DMS53 (cell line): Measurements from ENCODE around the gene TBRG4.

ENCODE experiments used
- DNase-seq: peaks from one replicate; lab custom pipeline; 2025; lab: John Stamatoyannopoulos, UW

TBRG4 gene

GRCh38 chr7:45143616-45144015 lies 32.1 kb upstream of the TBRG4 start:
- DNase-seq: no peak

DNA sequence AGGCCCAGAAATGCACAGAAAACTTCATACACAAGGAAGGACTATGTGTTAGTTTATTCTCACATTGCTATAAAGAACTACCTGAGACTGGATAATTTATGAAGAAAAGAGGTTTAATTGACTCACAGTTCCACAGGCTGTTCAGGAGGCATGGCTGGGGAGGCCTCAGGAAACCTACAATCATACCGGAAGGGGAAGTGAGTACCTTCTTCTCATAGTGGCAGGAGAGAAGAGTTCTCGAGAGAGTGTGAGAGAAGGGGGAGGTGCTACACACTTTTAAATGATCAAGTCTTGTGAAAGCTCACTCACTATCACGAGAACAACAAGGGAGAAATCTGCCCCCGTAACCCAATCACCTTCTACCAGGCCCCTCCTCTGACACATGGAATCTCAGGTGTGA lies 29.3 kb upstream of the TBRG4 start:
- no peak for DNase-seq

GRCh38 chr7:45138433-45139267 lies 27.2 kb upstream of the TBRG4 start:
- DNase-seq: no peak

DNA sequence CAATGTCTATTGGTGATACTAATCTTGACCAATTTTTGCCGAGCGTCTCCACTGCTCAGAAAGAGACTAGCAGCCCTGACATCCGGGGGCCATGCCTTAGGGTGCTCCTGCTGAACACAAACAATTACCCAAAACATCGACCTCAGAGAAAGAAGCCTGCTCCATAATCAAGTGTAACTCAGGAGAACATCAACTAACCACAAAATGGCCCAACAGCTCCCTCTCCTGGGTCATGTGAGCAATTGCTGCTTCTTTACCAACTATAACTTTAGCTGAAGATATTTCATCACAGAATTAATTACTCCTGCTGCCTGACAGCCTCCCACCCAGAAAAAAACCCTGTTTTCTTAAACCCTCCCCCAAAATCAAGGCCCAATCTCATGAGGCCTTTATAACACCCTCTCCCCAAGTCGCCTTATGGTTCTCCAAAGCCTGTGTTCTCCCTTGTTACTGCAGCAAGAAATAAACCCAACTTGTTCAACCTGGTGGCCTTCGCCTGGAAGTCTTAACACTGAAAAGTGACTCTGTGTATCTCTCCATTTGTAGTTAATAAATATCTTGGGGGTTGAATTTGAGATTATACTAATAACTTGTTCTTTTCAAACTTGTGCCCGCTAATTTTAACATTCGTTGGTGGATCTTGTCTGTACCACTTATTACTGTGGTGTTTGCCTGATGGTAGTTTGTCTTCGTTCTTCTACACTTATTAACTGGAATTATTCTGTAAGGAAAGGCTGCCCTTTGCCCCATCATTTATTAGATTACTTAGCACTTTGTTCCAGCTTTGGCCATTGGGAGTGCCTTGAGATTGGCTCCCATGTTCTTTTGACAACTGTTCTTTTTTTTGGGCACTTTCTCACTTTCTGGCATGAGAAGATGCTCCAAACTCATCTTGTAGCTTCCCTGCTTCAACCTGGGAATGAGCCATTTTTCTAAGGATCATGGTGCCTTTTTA lies 24.9 kb upstream of the TBRG4 start:
- peak; percentile 78 for DNase-seq

DNA sequence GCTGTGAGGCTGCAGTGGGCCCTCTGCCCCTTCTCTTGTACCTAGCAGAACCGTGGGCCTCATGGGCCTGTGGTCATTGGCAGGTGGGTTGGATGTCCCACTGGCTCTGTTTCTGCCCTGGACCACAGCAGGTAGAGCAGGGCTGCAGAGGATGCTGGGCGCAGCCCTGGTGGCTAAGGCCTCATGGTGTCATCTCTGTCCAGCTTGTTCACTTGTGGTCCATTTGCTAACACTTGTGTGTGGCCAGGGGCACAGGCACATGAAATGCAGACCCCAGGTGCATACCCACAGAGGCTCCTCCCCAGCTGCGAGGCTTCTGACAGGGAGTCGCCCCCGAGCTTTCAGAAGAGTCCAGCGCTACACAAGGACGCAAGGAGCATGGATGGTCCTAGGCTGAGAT lies 22.4 kb upstream of the TBRG4 start:
- DNase-seq: no peak

DNA sequence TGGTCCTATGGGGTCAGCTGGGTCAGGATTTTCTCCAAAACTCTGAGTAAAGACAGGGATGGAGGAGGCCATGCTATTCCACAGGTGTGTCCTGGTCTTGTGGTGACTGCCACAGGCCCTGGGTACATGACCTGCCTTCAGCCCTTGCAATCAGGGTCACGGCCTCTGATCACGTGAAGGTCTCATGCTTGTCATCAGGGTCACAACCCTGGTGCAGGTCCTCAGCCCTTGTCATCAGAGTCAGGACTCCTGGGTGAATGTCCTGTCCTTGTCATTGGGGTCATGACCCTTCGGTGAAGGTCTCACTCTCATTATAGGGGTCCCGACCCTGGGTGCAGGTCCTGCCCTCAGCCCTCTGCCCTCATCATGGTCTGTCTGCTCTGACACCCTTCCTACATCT lies 21.9 kb upstream of the TBRG4 start:
- DNase-seq: no peak

DNA sequence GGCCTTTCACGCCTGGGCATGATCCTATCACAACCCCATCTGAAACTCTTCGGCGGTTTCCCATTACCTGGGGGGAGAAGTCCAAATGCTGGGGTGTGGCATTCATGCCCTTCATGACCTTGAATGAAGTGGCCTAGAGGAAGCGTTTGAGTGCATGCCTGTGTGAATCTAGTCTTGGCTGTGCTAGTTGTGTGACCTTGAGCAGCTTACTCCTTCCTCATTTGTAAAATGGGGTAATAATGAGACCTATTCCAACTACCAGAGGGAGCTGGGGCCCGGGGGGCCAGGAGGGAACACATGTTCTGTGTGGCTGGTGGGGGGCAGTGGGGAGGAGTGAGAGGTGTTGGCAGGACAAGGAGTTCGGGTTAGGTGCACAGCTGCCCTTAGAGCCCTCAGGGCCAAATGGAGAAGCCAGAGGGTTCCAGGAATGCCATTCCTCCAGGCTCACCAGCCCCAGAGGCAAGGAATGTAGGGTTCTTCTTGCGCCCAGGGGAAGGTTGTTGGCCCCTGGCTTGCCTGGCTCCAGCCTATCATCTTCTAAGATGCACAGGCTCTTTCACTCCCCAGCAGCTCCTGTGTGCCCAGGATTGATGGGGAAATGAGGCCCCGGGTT lies 21.3 kb upstream of the TBRG4 start:
- DNase-seq: no peak

- DNase-seq: no peak
These were observed 20.4 kb upstream of the TBRG4 start for GRCh38 chr7:45131891-45132290.

DNA sequence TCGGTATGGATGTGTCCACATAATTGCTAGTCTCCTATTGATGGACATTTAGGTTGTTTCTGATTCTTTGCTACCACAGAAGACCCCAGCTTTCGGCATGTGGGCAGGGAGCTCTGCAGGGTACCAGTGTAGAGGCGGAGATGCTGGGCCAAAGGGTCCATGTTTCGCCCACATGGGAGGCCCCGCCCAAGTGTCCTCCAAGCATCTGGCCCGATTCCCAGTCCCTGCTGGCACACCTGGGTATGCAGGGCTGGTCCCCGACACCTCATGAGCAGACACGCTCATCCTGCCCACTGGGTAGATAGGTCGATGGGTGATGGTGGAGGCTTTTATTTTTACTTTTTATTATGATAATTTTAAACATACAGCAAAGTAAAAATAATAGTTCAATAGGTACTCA lies 19.4 kb upstream of the TBRG4 start:
- no peak for DNase-seq

DNA sequence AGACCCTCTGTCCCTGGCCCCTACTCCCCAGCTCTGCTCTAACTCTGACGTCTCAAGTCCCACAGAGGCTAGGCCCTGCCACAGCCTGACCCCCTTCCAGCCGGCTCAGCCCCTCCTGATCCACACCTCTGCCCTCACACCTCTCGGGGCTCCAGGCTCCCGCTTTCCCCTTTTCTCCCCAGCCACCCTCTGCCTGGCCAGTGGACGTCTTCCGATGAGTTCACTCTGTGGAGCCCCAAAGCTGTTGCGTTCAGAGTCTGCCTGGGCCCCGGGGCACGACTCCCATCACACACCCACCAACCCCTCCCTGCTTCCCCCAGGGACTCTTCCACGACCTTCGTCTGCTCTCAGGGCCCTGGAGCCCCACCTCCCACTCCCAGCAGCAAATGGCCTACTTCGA lies 18.4 kb upstream of the TBRG4 start:
- no peak for DNase-seq

- no peak for DNase-seq
These were observed 17.8 kb upstream of the TBRG4 start for GRCh38 chr7:45129181-45129800.

DNA sequence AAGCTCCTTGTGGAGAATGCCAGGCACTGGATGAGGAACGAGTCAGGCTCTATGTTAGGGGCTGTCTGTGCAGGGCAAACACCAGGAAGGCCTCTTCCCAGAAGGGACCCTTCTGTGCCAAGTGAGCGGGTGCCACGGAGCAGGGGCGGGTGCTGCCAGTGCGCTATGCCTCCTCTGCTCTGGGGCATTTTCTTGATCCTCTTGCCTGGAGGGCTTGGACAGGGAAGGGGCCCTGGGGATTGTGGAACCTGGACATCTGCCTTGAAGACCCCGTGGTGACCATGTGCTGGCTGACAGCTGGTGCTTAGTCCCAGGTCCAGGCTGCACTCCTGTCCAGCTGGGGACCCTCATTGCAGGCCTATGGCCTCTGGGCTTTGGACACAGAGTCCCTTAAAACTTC lies 15.4 kb upstream of the TBRG4 start:
- no peak for DNase-seq

DNA sequence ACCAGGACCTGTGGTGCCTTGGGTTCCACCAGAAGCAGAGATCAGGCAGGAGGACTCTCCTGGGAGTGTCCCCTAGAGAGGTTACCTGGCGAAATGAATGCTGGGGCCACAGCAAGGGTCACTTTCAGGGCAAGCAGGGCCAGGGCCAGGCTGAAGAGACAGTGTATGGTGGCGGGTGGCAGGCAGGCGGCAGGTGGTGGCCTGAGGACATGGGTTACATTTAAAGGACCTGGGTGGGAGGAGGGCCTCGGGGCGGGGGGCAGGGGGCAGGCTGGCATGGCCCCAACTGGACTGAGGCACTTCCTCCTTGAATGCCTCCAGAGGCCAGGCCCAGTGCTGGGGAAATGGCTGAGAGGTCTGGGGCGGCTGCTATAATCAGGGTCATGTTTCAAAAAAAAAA lies 14.7 kb upstream of the TBRG4 start:
- DNase-seq: no peak

- no peak for DNase-seq
These were observed 13.9 kb upstream of the TBRG4 start for GRCh38 chr7:45125193-45125904.

- no peak for DNase-seq
These were observed 12.6 kb upstream of the TBRG4 start for GRCh38 chr7:45123913-45124710.

DNA sequence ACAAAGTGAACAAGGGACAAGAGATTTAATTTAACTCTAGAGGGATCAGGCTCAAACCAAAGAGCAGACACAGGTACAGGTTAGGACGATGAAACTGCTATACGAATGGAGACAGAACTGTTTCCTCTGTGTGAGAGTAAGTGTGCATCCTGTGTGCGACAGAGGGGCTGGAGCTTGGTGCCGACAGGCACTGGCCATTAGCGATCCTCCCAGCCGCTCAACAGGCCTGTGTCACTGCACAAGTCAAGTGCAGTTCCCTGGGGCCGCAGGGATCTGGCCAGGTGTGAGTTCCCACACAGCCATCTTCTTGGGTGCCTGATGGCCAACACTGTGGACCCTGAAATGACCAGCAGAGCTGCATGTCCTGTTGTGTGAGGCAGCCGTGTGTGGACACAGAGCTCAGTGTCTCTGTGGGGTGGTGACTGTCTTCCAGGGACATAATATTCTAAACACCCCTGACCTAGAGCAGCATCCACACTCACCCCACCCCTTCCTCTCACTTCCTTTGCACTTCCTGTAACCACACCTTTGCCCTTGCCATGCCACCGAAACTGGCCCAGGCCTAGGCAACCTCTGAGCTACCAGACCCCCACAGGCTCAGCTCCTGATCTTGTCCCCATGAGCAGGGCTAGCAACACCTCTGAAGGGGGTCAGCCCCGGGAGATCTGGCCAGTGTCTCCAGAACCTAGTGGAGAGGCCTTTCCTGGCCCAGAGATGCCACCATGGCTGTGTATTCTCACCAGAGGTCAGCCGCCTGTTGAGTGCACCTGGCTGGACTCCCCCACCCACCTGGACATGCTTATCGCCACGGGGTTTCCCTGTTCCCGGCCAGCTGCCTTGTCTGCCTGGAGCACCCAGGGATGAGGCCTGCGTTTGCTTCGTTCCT lies 11.7 kb upstream of the TBRG4 start:
- DNase-seq: no peak

GRCh38 chr7:45119550-45119949 lies 8.1 kb upstream of the TBRG4 start:
- no peak for DNase-seq

GRCh38 chr7:45118889-45119331 lies 7.4 kb upstream of the TBRG4 start:
- peak; percentile 19 for DNase-seq

DNA sequence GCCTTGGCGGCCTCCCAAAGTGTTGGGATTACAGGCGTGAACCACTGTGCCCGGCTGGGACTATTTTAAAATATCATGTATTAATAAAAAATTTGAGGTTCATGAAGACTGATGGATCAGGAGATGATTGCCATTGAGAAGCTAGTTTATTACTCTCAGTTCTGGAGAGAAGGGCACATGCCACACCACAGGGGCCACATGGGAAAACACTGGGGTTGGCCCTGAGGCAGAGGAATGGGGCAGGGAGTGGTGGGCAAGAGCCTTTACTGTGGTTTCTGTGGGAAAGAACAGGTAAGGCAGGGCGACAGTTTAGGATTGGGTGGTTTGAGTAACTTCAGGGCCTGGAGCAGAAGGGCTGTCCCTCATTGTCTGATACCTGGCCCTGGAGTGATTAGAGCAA lies 6.8 kb upstream of the TBRG4 start:
- no peak for DNase-seq

DNA sequence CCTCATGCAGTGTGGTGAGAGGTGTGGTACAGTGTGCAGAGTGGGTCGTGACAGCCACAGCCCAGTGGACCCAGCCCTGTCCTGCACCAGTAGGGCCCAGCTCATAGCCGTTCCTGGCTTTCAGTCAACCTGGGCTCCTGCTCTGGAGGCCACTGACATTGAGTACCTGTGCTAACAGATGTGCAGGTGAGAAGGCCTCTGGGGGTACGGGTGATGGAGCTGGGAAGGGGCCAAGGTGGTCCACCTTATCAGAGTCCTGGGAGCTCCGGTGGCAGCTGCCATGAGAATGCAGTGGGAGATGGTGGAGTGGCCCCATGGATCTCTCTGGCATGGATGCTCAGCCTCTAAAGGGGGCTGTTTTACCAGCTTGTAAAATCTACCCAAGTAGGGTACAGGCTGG lies 6.1 kb upstream of the TBRG4 start:
- DNase-seq: no peak
